HCT116 (cell line): ENCODE data around the gene ALDH4A1.

Source experiments
- FOSL1 ChIP-seq: IDR thresholded peaks from 2 replicates; pipeline ENCODE4 v1.6.1; 2012; ENCODE audit warnings: low read depth
- POLR2A ChIP-seq: IDR thresholded peaks from 2 replicates; pipeline ENCODE4 v1.7.0; 2011; ENCODE audit warnings: borderline replicate concordance; ENCODE audit not compliant: insufficient read depth, insufficient read length; ENCODE audit errors: extremely low read depth
- POLR2AphosphoS5 ChIP-seq: IDR thresholded peaks from 2 replicates; pipeline ENCODE4 v1.6.1; 2011; ENCODE audit warnings: mild to moderate bottlenecking, low read depth, low read length, moderate library complexity
- SIN3A ChIP-seq: IDR thresholded peaks from 2 replicates; pipeline ENCODE4 v1.6.1; 2012; ENCODE audit warnings: low read depth
- TF ChIP-seq, protein P1 (sequence below), 3 experiments: fragments of 200-600 bp in 1 of 3; sonication (generic) in 1 of 3; IDR thresholded peaks in 2 of 3; conservative IDR thresholded peaks in 1 of 3; 2 replicates each; pipeline ENCODE4 v1.5.1; 2012 to 2017; ENCODE audit warnings: low read depth in 2 of 3, low read length in 2 of 3, antibody characterized with exemption in 1 of 3, borderline replicate concordance in 1 of 3, control low read depth in 1 of 3, mild to moderate bottlenecking in 1 of 3, mixed read lengths in 1 of 3, mixed run types in 1 of 3, moderate library complexity in 1 of 3; ENCODE audit not compliant: insufficient read depth in 1 of 3
- TF ChIP-seq, protein P2 (sequence below): IDR thresholded peaks from 2 replicates; pipeline ENCODE4 v1.6.1; 2012

DNA sequence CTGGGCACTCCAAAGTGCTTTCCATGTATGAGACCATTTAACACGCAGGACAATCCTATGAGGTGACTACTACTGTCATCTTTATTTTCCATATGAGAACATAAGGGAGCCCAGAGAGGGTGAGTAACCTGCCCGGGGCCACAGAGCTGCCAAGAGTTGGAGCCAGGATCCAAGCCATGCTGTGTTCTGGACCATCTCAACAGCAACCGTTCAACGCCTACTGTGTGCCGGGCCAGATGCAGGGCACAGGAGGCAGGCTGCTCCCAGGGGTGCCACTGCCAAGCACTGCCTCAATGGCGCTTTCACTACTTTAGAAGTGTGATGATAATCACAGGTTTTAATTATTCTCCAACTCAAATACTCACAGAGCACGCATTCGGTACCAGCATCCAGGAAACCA is 3.8 kb downstream of the ALDH4A1 start:
- TF ChIP-seq SIN3A (no peak), FOSL1 (no peak), POLR2A (no peak), POLR2AphosphoS5 (no peak)
- TF ChIP-seq, protein P1, sequence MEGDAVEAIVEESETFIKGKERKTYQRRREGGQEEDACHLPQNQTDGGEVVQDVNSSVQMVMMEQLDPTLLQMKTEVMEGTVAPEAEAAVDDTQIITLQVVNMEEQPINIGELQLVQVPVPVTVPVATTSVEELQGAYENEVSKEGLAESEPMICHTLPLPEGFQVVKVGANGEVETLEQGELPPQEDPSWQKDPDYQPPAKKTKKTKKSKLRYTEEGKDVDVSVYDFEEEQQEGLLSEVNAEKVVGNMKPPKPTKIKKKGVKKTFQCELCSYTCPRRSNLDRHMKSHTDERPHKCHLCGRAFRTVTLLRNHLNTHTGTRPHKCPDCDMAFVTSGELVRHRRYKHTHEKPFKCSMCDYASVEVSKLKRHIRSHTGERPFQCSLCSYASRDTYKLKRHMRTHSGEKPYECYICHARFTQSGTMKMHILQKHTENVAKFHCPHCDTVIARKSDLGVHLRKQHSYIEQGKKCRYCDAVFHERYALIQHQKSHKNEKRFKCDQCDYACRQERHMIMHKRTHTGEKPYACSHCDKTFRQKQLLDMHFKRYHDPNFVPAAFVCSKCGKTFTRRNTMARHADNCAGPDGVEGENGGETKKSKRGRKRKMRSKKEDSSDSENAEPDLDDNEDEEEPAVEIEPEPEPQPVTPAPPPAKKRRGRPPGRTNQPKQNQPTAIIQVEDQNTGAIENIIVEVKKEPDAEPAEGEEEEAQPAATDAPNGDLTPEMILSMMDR (IDR thresholded peaks at IDR 0.05 in 2 of 3, conservative IDR thresholded peaks at IDR 0.05 in 1 of 3; ENCODE audit: borderline replicate concordance in 1 of 3, insufficient read depth in 1 of 3, low read depth in 2 of 3, low read length in 2 of 3), result no peak
- TF ChIP-seq, protein P2, sequence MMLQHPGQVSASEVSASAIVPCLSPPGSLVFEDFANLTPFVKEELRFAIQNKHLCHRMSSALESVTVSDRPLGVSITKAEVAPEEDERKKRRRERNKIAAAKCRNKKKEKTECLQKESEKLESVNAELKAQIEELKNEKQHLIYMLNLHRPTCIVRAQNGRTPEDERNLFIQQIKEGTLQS, result no peak
